H9 (cell line): ENCODE measurements around the gene PIGL. TPM values are rescaled to one million over a fixed set of nuclear protein-coding genes. Genes with fewer than 3 reads are reported as not detected.

ENCODE experiments used
- DNase-seq: peaks from one replicate; pipeline ENCODE4 v3.0.0-alpha.2; 2017
- H2AFZ ChIP-seq: one replicate; pipeline ENCODE4 v1.6.1; 2013; ENCODE audit warnings: mild to moderate bottlenecking, low read length, control low read depth, moderate library complexity
- H2AK5ac ChIP-seq: 2 replicates; pipeline ENCODE4 v1.6.1; 2013; ENCODE audit warnings: low read length, control low read depth, mixed read lengths; ENCODE audit not compliant: insufficient read length
- H2BK120ac ChIP-seq: one replicate; pipeline ENCODE4 v1.6.1; 2013; ENCODE audit warnings: low read depth, mild to moderate bottlenecking, low read length, control low read depth, inconsistent platforms; ENCODE audit not compliant: poor library complexity, severe bottlenecking
- H2BK12ac ChIP-seq: 2 replicates; pipeline ENCODE4 v1.6.1; 2013; ENCODE audit warnings: low read length, control low read depth, mixed read lengths, low read depth; ENCODE audit not compliant: insufficient read length
- H2BK15ac ChIP-seq: 2 replicates; pipeline ENCODE4 v1.6.1; 2013; ENCODE audit warnings: low read depth, low read length, control low read depth
- H2BK20ac ChIP-seq: one replicate; pipeline ENCODE4 v1.6.1; 2013; ENCODE audit warnings: low read depth, mild to moderate bottlenecking, low read length, control low read depth, inconsistent platforms; ENCODE audit not compliant: poor library complexity, severe bottlenecking
- H2BK5ac ChIP-seq: 2 replicates; pipeline ENCODE4 v1.6.1; 2013; ENCODE audit warnings: low read length, control low read depth, mixed read lengths; ENCODE audit not compliant: insufficient read length
- H3K14ac ChIP-seq: 2 replicates; pipeline ENCODE4 v1.6.1; 2013; ENCODE audit warnings: low read length, control low read depth; ENCODE audit not compliant: insufficient read depth
- H3K18ac ChIP-seq: 2 replicates; pipeline ENCODE4 v1.6.1; 2013; ENCODE audit warnings: low read depth, mild to moderate bottlenecking, mixed read lengths, low read length, control low read depth; ENCODE audit not compliant: insufficient read length
- H3K23ac ChIP-seq: 2 replicates; pipeline ENCODE4 v1.6.1; 2013; ENCODE audit warnings: low read length, control low read depth, mixed read lengths, low read depth; ENCODE audit not compliant: insufficient read length
- H3K23me2 ChIP-seq: 2 replicates; pipeline ENCODE4 v1.6.1; 2013; ENCODE audit warnings: low read depth, mild to moderate bottlenecking, mixed read lengths, low read length, control low read depth; ENCODE audit not compliant: insufficient read length, poor library complexity, severe bottlenecking
- H3K27ac ChIP-seq: 2 replicates; pipeline ENCODE4 v1.5.1; 2013; ENCODE audit warnings: low read length, control low read depth, mixed read lengths, low read depth; ENCODE audit not compliant: insufficient read length
- H3K27me3 ChIP-seq: 2 replicates; pipeline ENCODE4 v1.6.1; 2013; ENCODE audit warnings: low read length, control low read depth, inconsistent platforms; ENCODE audit not compliant: insufficient read depth
- H3K4ac ChIP-seq: 2 replicates; pipeline ENCODE4 v1.6.1; 2013; ENCODE audit warnings: low read depth, mild to moderate bottlenecking, control low read depth, inconsistent platforms, low read length, moderate library complexity
- H3K4me1 ChIP-seq: 2 replicates; pipeline ENCODE4 v1.6.1; 2013; ENCODE audit warnings: low read length, control low read depth, inconsistent platforms; ENCODE audit not compliant: insufficient read depth
- H3K4me2 ChIP-seq: 2 replicates; pipeline ENCODE4 v1.6.1; 2013; ENCODE audit warnings: low read length, control low read depth, mixed read lengths; ENCODE audit not compliant: insufficient read length, insufficient read depth
- H3K56ac ChIP-seq: 2 replicates; pipeline ENCODE4 v1.6.1; 2013; ENCODE audit warnings: low read depth, mild to moderate bottlenecking, mixed read lengths, low read length, control low read depth; ENCODE audit not compliant: insufficient read length
- H3K79me1 ChIP-seq: 2 replicates; pipeline ENCODE4 v1.6.1; 2013; ENCODE audit warnings: low read depth, mild to moderate bottlenecking, moderate library complexity, low read length, control low read depth, inconsistent platforms; ENCODE audit not compliant: insufficient read depth, poor library complexity, severe bottlenecking
- H3K79me2 ChIP-seq: 2 replicates; pipeline ENCODE4 v1.6.1; 2013; ENCODE audit warnings: low read length, control low read depth, inconsistent platforms; ENCODE audit not compliant: insufficient read depth
- H3K9ac ChIP-seq: 2 replicates; pipeline ENCODE4 v1.6.1; 2013; ENCODE audit warnings: low read length, control low read depth, mixed read lengths; ENCODE audit not compliant: insufficient read length; ENCODE audit errors: extremely low read depth
- H3K9me3 ChIP-seq: one replicate; pipeline ENCODE4 v1.6.1; 2013; ENCODE audit warnings: low read depth, low read length, inconsistent platforms; ENCODE audit not compliant: control insufficient read depth
- H3T11ph ChIP-seq: one replicate; pipeline ENCODE4 v1.6.1; 2013; ENCODE audit warnings: mild to moderate bottlenecking, low read length, control low read depth, inconsistent platforms
- H4K20me1 ChIP-seq: one replicate; pipeline ENCODE4 v1.6.1; 2013; ENCODE audit not compliant: control insufficient read depth, insufficient read length, insufficient read depth
- H4K5ac ChIP-seq: 2 replicates; pipeline ENCODE4 v1.6.1; 2013; ENCODE audit warnings: low read depth, mild to moderate bottlenecking, mixed read lengths, low read length, control low read depth; ENCODE audit not compliant: insufficient read length
- H4K8ac ChIP-seq: replicated peaks from 2 replicates; pipeline ENCODE4 v1.6.1; 2013; ENCODE audit warnings: low read length, control low read depth, mixed read lengths, low read depth; ENCODE audit not compliant: insufficient read length
- H4K91ac ChIP-seq: 2 replicates; pipeline ENCODE4 v1.6.1; 2013; ENCODE audit warnings: low read depth, mild to moderate bottlenecking, moderate library complexity, mixed read lengths, low read length, control low read depth; ENCODE audit not compliant: insufficient read length
- H3K27ac Mint-ChIP-seq, 3 experiments: 2 replicates in 2 of 3; 3 replicates in 1 of 3; pipeline ENCODE4 v1.8.0; 2020 to 2021; ENCODE audit warnings: mixed read lengths in 3 of 3, mild to moderate bottlenecking in 1 of 3, moderate library complexity in 1 of 3
- H3K27me3 Mint-ChIP-seq: 2 replicates; pipeline ENCODE4 v1.8.0; 2021; ENCODE audit warnings: low read depth, mild to moderate bottlenecking, moderate library complexity, mixed read lengths
- H3K36me3 Mint-ChIP-seq, 3 experiments: 2 replicates in 2 of 3; 3 replicates in 1 of 3; pipeline ENCODE4 v1.8.0; 2020 to 2021; ENCODE audit warnings: low read depth in 3 of 3, mixed read lengths in 3 of 3; ENCODE audit not compliant: insufficient read depth in 1 of 3
- H3K4me1 Mint-ChIP-seq, 2 experiments: 2 replicates each; pipeline ENCODE4 v1.8.0; 2020; ENCODE audit warnings: mixed read lengths in 2 of 2
- H3K4me3 Mint-ChIP-seq, 2 experiments: 2 replicates in 1 of 2; 3 replicates in 1 of 2; pipeline ENCODE4 v1.8.0; 2020 to 2021; ENCODE audit warnings: mild to moderate bottlenecking in 2 of 2, mixed read lengths in 2 of 2, moderate library complexity in 1 of 2
- H3K9me3 Mint-ChIP-seq, 2 experiments: 2 replicates in 1 of 2; 3 replicates in 1 of 2; pipeline ENCODE4 v1.8.0; 2020; ENCODE audit warnings: mild to moderate bottlenecking in 2 of 2, mixed read lengths in 2 of 2, moderate library complexity in 1 of 2
- CTCF ChIP-seq: fragments of 200-600 bp; sonication (generic); conservative IDR thresholded peaks from 3 replicates; pipeline ENCODE4 v1.8.0; 2021; ENCODE audit warnings: antibody characterized with exemption, mild to moderate bottlenecking
- WGBS: extraction: QIAGEN DNeasy Blood & Tissue Kit; methylation state at CpG from one replicate; pipeline ENCODE4 v1.1.7; 2013; ENCODE audit warnings: missing lambda C conversion rate, low lambda C conversion rate, mixed read lengths; ENCODE audit not compliant: insufficient read length; ENCODE audit errors: extremely low coverage; 5-methylcytosine and 5-hydroxymethylcytosine counted together
- total RNA-seq: library from RNA; stranded (reverse); gene quantifications from 2 replicates; pipeline ENCODE4 v1.2.1, GENCODE V29; 2021

PIGL gene
- total RNA-seq, 1 experiment from 2014 or later: 21.6 TPM

GRCh38 chr17:16349431-16349830, 132.4 kb downstream of the PIGL start:
- no peak overlapping the region for H4K91ac ChIP-seq
- no peak overlapping the region for H3T11ph ChIP-seq
- H3K27ac Mint-ChIP-seq: no peak overlapping the region
- no peak overlapping the region for H2AK5ac ChIP-seq
- no peak overlapping the region for H4K5ac ChIP-seq
- no CpG with 5 or more reads among the region's 5 CpGs for WGBS
- no peak overlapping the region for H3K27ac ChIP-seq
- H4K20me1 ChIP-seq: no peaks in the 10 kb centered on the region
- no peak overlapping the region for H3K4me2 ChIP-seq
- TF ChIP-seq CTCF: no peak
- DNase-seq: no peak
- H2BK12ac ChIP-seq: no peak overlapping the region
- H2AFZ ChIP-seq: no peak overlapping the region
- H3K56ac ChIP-seq: no peak overlapping the region
- no peak overlapping the region; a peak in 1 of 5 replicates for H3K4me3 Mint-ChIP-seq
- no peak overlapping the region for H3K4ac ChIP-seq
- no peak overlapping the region for H3K23ac ChIP-seq
- H3K4me1 Mint-ChIP-seq: peaks cover 15 to 18% of the 10 kb centered on the region in 2 experiments
- no peak overlapping the region for H2BK15ac ChIP-seq
- H3K36me3 Mint-ChIP-seq: peaks cover 22 to 41% (median 29%) of the 10 kb centered on the region in 3 experiments
- no peak overlapping the region for H2BK20ac ChIP-seq
- H3K4me1 ChIP-seq: no peaks in the 10 kb centered on the region
- H3K18ac ChIP-seq: no peak overlapping the region
- H3K9me3 Mint-ChIP-seq: no peaks in the 10 kb centered on the region
- no peaks in the 10 kb centered on the region for H3K27me3 ChIP-seq
- H3K9ac ChIP-seq: no peak overlapping the region
- peaks cover 5% of the 10 kb centered on the region for H3K79me1 ChIP-seq
- no peak overlapping the region for H4K8ac ChIP-seq
- no peak overlapping the region for H2BK120ac ChIP-seq
- peaks cover 8% of the 10 kb centered on the region for H3K23me2 ChIP-seq
- peaks cover 6% of the 10 kb centered on the region; the same call in 1 of the 2 replicates for H3K79me2 ChIP-seq
- H3K27me3 Mint-ChIP-seq: peaks cover 10% of the 10 kb centered on the region
- no peaks in the 10 kb centered on the region for H3K9me3 ChIP-seq
- H3K14ac ChIP-seq: no peak overlapping the region
- H2BK5ac ChIP-seq: no peak overlapping the region
